Stimulated activated naive CD4-positive, alpha-beta T cell (primary cell): ENCODE results near the gene ATG9A.
"Not testable (repeated sequence)": the region's sequence is repeated elsewhere in the genome, so short reads cannot be mapped to it uniquely, and the experiment has no call there.

ENCODE experiments used
- DNase-seq, 6 experiments: peaks; one replicate each; lab custom pipeline; 2025; lab: John Stamatoyannopoulos, UW

ATG9A gene, protein sequence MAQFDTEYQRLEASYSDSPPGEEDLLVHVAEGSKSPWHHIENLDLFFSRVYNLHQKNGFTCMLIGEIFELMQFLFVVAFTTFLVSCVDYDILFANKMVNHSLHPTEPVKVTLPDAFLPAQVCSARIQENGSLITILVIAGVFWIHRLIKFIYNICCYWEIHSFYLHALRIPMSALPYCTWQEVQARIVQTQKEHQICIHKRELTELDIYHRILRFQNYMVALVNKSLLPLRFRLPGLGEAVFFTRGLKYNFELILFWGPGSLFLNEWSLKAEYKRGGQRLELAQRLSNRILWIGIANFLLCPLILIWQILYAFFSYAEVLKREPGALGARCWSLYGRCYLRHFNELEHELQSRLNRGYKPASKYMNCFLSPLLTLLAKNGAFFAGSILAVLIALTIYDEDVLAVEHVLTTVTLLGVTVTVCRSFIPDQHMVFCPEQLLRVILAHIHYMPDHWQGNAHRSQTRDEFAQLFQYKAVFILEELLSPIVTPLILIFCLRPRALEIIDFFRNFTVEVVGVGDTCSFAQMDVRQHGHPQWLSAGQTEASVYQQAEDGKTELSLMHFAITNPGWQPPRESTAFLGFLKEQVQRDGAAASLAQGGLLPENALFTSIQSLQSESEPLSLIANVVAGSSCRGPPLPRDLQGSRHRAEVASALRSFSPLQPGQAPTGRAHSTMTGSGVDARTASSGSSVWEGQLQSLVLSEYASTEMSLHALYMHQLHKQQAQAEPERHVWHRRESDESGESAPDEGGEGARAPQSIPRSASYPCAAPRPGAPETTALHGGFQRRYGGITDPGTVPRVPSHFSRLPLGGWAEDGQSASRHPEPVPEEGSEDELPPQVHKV

DNA sequence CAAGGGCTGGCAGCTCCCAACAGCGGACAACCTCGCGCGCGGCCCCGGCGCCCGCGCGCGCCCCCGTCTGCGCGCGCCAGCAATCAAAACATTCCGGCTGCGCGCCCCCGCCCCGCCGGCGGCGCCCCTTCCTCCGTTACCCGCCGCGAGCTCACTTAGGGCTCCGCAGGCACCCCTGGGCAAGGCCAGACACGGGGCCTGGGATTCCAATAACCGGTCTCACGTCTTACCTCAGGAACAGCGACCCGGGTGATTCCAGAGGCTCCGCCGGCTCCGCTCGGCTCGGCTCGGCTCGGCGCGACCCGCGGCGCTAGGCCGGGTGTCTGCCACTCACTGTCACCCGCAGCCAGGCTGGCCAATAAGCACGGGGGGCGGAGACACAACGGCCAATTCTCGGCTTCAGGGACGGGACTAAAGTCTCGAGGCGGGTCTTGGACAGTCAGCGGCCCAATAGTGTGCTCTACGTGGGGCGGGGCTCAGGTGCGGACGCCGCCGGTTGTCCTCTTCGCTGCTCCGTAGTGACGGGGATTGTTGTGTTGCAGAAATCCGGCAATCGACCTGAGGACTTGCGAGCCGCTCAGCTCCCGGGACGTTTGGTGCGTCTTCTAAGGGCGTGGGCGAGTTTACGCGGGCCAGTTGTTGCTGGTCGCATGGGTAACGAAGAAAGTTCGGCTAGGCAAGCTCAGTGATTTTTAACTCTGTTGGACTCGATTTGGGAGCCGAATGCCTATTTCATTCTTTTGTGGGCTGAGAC is at the start of gene ATG9A, which contains the start of gene ANKZF1:
Gene ATG9A (minus strand): TSS at position 332 of the 754 bp plus-strand sequence. CDS start 1,612 bp downstream, outside the sequence.
Gene ANKZF1 (plus strand): TSS at position 502 of the 754 bp plus-strand sequence. CDS start 452 bp downstream, outside the sequence.
- DNase-seq = peak; percentile 92 to 99 (median 97)

DNA sequence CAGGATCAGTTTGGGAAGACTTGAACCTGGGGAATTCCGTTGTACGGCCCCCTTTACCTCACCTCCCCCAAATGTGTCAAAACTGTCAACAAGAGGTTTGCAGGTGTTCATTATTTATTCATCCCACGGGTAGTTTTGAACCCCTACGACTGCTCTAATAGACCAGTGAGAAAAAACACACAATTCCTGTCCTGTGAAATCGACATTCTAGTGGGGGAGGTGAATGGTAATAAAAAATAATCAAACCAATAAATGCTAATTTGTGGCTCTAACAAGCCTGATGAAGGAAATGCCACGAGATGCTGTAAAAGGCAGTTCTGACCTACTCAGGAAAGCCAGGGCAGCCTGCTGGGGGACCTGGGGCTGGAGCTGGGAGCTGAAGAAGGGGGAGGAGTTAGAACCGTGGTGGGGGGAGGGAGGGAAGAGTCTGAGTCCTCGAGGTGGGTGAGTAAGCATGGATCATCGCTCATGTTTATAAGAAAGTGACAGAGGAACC is 49.3 kb upstream of the ATG9A start:
- no peak for DNase-seq

DNA sequence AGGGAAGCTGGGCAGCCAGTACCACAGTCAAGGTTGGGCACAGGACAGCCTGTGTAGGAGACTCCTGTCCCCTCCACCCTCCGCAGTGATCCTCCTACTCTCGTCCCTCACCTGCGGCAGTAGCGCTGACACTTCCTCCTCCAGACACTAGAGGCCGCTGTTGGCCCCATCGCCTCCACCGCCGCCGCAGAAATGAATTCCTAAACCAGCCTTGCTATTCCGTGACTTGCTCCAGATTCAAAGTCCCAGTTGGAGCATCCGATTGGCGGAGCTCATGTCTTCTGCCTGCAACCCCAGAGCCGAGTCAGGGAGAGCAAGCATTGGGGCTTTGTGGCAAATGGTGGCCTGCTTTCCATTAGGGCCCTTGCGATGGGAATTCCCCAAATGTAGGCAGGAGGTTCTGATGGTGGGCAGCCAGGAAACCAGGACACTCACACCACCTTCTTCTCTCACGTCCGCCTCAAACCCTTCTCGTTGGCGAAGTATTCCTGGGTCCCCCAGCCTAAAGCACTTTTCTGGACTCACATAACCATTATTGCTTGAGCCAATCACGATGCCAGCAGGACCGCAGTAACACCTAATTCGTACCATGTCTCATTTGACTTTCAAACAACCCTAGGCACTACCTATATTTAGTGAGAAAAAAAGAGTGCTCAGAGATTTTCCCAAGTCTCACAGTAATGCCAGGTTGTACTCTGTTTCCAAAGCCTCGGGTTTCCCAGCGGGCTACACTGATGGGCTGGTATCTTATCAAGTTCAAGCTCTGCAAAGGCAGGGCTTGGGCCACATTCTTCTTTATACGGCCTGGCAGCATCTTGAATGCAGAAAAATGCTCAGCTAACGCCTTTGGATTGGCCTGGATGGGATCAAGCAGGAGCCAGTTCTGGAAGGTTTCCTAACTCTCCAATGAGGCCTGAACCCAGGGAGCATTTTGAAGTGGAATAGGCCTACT is 48.5 kb upstream of the ATG9A start:
- DNase-seq = peak; percentile 39 to 84 (median 64)

DNA sequence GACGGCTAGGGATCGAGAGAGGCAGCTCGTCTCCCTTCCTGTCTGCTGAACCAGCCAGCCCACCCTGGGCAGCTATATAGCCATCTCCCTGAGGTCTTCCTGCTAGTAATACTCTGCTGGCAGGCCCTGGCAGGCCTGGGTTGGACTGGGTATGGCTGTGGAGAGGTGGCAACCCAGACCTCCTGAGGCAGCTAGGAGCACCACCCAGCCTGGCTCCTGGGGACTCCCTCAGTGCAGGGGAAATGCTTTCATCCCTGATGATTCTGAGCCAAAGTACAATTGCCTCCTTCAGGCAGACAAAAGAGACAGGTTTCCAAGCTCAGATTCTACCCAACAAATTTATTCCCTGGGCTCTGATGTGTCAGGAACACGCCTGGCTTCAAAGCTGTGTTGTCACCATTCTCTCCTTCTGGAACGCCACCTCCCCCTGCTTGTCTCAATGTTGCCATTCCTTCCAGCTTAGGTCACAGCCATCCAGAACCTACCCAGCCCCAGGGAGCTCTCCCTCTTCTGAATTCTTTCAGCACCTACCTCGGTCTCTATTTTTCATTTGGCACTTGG is 45.0 kb upstream of the ATG9A start:
- no peak for DNase-seq

DNA sequence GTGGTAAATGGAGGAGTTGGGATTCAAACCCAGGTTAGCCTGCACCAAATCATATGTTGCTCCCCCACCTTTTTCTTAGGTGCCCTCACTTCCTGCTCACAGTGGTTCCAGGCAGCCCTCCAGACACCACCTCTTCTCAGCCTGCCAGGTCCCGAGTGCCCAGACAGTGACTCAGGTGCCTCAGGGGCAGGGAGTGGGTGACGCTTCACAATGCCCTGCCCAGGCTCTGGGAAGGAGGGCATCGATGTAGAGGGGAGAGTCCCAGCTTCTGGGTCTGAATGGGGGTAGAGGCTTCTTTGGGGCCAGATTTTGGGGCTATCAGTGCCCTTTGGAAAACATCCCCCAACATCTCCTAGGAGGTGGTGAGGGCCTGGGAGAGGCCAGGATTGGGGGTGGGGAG is 44.5 kb upstream of the ATG9A start:
- no peak for DNase-seq

DNA sequence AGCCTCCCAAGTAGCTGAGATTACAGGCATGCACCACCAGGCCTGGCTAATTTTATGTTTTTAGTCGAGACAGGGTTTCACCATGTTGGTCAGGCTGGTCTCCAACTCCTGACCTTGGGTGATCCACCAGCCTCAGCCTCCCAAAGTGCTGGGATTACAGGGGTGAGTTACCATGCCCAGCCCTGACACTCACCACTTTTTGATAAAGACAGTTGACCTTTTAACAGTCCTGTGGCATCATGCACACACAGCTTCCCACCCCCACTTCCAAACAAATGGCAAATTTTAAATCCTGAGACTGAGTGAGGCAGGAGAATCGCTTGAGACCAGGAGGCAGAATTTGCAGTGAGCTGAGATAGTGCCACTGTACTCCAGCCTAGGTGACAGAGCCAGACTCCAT is 43.6 kb upstream of the ATG9A start:
- no peak for DNase-seq

DNA sequence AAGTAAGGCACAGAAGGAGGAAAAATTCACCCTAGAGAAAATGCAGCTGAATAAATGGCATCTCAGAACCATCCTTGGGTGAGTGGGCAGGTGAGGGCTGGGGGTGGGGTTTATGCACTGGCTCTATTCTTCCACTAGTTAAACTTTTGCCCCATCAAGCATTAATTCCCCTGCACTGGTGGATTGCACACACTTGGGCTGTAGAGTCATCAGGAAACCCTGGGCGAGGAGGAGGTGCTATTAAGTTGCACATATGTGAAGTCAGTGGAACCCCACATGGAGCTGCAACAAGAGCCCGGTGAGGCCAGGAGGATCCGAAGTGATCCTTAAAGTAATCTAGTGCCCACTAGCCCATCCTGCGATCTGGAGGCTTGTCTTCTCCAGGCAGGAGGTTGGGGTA is 42.9 kb upstream of the ATG9A start:
- DNase-seq = no peak

DNA sequence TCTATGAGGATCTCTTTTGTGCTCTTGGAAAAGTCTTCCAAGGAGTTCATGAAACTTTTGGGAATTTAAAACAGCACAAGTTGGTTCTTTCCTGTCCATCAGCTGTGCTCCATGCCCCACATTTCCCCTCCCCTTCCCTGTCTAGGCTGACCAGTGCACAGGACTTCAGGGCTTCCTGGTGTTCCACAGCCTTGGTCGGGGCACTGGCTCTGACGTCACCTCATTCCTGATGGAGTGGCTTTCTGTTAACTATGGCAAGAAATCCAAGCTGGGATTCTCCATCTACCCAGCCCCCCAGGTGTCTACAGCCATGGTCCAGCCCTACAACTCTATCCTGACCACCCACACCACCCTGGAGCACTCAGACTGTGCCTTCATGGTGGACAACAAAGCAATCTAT is 41.6 kb upstream of the ATG9A start:
- no peak for DNase-seq

DNA sequence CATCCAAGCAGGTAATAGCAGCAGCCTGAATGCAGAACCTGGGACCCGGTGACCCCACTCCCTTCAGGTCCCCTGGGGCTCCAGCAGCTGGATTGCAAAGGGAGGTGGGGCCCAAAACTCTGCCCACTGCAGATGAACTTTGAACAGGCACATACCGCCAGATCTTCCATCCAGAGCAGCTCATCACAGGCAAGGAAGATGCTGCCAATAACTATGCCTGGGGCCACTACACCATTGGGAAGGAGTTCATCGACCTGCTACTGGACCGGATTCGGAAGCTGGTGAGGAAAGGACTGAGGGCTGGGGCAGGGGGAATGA is 40.6 kb upstream of the ATG9A start:
- DNase-seq = no peak

DNA sequence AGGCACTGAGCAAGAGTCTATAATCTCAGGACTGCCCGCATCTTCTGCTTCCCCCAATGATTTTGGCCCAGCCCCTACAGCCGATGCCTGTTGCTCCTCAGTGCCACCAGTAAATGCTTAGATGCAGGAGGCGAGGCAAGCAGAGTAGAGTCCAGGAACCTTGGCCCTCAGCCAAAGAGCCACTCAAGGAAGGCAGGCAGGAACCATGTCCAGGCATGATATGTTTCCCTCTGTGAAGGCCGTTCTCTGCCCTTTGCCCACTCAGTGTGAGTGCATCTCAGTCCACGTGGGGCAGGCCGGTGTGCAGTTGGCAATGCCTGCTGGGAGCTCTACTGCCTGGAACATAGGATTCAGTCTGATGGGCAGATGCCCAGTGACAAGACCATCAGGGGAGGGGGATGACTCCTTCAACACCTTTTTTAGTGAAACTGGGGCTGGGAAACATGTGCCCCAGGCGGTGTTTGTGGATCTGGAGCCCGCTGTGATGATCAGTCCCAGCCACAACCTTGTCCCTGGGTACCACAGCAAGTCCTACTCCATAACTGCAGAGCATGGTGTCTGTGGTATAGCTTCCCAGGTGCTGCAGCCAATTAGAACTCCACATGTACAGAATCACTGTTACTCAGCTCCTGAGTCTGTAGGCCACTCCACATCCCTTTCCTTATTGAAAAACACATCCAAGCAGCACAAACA is 40.1 kb upstream of the ATG9A start:
- no peak for DNase-seq

DNA sequence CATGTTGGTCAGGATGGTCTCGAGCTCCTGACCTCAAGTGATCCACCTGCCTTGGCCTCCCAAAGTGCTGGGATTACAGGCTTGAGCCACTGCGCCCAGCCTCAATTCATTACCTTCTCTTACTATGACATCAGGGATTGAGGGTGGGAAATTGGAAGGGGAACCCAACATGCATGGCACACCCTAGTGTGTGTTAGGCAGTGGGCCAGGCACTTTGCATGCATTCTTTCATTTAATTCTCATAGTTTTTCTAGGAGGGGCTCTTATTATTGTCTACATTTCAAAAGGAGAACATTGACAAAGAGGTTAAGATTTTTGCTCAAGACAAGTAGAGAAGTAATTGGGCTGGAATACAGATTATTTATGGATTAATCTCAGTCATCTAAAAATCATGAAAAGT is 38.9 kb upstream of the ATG9A start:
- DNase-seq = no peak

DNA sequence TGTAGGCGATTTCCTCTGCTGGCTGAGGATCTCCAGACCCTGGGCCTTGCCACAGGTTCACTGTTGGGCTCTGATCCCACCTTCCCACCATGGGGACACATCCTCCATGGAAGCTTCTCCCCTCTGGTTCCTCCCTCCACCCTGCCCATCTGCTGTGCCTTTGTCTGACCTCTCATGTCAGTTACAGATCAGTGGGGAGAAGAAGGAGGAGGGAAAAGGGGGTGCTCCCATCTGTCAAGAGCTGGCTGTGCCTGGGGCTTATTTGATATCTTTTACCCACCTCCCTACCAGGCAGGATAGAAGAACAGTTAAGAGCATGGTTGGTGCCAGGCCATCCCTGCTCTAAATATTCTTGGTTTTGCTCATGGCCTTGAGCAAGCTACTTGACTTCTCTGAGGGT is 37.5 kb upstream of the ATG9A start:
- no peak for DNase-seq

DNA sequence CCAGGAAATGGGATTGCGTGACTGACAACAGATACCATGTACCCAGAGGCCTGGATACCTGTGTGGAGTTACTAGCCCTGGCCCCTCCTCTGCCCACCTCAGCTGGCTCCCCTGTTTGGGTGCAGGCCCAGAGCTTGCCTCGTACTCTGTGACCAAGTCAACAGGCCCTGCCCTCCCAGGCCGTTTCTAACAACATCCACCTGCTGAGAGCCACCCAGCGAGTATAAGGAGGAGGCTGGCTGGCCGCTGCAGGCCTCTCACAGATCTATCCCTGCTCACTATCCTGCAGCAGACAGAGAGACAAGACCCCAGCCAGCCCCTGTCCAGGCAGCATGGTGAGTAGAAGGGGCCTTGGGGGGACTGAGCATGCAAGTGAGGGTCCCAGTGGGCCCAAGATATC is 36.8 kb upstream of the ATG9A start:
- DNase-seq = no peak

DNA sequence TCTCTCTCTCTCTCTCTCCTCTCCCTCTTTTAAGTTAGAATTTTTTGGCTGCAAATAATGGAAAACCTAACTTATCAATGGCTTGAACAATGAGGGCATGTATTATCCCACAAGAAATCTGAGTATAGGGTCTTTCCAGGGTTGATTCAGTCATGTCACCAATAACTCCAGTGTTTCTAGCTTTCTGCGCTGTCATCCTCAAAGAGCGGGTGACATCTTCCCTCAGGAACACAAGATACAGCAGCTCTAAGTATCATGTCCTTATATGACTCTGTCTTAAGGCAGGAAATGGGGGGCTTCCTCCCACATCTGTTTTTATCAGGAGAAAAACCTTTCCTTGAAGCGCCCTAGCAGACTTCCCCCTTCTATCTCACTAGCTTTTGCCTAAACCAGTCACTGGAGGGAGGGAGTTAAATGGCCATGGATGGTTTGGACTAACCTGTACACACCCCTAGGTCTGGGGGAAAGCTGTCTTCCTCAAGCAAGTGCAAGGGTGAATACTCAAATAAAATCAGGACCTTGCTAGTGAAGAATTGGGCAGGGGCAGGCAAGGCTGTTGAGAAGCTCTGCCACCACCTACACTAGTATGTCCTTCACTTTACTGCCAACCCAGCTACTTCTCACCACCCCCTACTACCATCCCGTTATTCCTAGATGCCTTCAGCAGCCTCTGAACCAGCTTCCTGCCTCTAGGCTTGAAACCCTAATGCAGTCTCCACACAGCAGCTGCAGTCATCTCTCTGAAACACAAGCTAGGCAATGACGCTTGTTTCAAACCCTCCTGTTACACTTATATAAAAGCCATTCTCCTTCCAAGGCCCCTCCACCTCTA is 31.8 kb upstream of the ATG9A start:
- DNase-seq = no peak

DNA sequence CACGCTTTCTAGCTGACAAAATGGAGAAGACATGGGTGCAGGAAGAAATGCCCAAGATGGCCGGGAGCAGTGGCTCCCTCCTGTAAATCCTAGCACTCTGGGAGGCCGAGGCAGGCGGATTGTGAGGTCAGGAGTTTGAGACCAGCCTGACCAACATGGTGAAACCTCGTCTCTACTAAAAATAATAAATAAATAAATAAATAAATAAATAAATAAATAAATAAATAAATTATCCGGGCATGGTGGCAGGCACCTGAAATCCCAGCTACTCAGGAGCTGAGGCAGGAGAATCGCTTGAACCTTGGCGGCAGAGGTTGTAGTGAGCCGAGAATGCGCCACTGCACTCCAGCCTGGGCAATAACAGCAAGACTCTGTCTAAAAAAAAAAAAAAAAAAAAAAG is 29.5 kb upstream of the ATG9A start:
- not testable (repeated sequence) for DNase-seq

DNA sequence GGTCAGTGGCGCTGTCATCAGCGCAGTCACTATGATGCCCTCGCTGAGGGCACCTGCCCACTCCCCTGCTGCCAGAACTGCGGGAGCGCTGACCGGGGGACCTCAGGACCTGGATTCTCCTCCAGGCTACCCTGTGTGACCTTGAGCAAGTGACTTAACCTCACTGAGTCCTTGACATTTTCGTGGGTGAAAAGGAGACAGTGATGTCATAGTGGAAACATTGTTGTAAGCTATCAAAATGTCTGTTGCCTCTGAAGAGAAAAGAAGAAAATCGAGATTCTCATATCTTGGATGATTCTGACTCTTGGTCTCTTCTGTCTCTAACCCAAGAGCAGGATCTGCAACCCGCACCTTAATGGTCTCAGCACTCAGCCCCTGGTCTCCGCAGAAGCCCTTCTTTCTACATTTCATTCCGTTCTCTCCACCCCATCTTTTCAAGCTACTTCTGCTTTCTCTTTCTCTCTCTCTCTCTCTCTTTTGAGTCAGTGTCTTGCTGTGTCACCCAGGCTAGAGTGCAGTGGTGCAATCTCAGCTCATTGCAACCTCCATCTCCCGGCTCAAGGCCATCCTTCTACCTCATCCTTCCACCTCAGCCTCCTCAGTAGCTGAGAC is 25.3 kb upstream of the ATG9A start:
- DNase-seq = peak in 5 of 6 experiments; percentile 38 to 87 (median 75)

DNA sequence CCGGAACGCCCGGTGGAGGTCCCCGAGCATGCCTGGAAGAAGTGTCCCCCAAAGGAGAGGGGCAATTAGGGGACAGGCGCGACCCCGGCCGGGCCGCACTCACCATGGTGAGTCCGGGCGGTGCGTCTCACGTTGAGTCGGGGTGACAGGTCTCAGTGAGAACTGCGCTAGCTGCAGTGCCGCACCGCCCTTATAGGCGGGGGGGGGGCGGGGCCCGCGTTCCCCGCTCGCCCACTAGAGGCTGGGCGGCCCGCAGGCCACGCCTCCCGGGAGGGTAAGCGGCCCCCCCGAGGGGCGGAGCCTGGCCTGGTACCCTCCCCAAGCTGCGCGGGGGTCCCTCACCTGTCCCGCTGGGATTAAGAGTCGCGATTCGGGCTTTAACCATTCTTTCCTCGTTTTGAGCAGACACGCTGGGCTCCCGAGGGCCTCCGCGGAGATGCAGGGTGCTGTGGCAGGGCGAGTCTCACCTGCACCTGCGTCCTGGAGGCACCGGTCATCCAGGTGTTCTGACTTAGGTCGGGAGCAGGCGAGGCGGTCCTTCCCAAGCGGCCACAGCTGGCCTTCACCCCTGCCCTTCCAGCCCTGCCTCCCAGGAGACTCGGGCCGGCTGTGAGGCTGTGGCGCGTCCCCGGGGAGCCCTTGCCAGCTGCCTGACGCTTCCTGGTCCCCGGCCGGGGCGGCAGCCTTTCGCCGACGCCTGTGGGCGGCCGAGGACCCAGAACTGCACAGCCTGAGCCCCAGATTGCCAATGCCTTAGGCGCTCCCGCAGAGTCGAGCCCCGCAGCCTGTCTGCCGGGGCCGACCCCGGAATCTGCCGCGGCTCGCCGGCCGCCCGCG is 24.5 kb upstream of the ATG9A start, which contains the start of gene TUBA4A:
Gene TUBA4A (minus strand): TSS at position 166 of the 837 bp plus-strand sequence. CDS start 60 bp downstream, at position 106.
- DNase-seq = peak; percentile 85 to 93 (median 92)
